WI38 (cell line): Measurements from ENCODE around the gene NMNAT3.

Experiments
- H3K4me3 ChIP-seq: 2 replicates; pipeline ENCODE4 v1.5.1; 2011; ENCODE audit warnings: low read depth, mild to moderate bottlenecking, control low read depth, low read length
- TF ChIP-seq, protein P1 (sequence below): IDR thresholded peaks from 2 replicates; pipeline ENCODE4 v1.5.1; 2012; ENCODE audit warnings: low read depth, mild to moderate bottlenecking, control low read depth, low read length

Gene NMNAT3

GRCh38 chr3:139528924-139529323 lies 148.8 kb downstream of the NMNAT3 start:
- TF ChIP-seq, protein P1, sequence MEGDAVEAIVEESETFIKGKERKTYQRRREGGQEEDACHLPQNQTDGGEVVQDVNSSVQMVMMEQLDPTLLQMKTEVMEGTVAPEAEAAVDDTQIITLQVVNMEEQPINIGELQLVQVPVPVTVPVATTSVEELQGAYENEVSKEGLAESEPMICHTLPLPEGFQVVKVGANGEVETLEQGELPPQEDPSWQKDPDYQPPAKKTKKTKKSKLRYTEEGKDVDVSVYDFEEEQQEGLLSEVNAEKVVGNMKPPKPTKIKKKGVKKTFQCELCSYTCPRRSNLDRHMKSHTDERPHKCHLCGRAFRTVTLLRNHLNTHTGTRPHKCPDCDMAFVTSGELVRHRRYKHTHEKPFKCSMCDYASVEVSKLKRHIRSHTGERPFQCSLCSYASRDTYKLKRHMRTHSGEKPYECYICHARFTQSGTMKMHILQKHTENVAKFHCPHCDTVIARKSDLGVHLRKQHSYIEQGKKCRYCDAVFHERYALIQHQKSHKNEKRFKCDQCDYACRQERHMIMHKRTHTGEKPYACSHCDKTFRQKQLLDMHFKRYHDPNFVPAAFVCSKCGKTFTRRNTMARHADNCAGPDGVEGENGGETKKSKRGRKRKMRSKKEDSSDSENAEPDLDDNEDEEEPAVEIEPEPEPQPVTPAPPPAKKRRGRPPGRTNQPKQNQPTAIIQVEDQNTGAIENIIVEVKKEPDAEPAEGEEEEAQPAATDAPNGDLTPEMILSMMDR = no peak
- no peak overlapping the region for H3K4me3 ChIP-seq

DNA sequence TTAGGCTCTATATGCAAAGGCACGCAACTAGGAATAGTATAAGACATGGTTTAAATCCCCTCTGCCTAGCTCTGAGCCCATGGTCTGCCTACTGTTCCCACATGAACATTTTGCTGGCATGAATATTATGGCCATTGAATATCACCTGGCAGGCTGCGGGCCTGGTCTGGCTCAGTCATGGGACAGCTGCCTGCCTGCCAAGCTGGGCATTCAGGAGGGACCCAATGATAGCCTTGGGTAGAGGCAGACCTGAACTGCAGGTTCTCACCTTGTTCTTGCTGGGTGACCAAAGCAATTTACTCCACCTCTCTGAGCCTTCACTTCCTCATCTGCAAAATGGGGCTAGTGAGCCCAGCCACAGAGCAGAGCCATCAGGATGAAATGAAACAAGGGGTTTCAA lies 149.5 kb downstream of the NMNAT3 start:
- no peak overlapping the region for H3K4me3 ChIP-seq
- TF ChIP-seq, protein P1 = no peak

GRCh38 chr3:139527265-139527664 lies 150.5 kb downstream of the NMNAT3 start:
- TF ChIP-seq, protein P1 = no peak
- H3K4me3 ChIP-seq = no peak overlapping the region

DNA sequence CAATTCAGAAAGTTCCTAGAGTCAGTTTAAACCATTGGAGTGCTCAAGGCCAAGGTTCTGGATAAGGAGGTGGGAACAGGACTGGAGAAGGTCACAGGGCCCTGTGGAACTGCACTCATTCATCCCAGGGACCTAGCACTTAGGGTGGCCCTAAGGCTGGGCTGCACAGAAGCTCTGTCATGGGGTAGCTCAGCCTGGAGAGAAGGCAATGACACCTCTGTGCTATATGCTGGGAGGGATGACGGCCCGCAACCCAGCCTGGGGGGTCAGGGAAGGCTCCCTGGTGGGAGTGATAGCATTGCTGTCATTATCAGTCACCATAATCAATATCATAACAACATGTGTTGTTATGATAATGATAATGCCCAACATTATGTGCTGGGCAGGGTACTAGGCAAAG lies 151.6 kb downstream of the NMNAT3 start:
- H3K4me3 ChIP-seq = no peak overlapping the region
- TF ChIP-seq, protein P1 = no peak

GRCh38 chr3:139524841-139525636 lies 152.7 kb downstream of the NMNAT3 start:
- H3K4me3 ChIP-seq = no peak overlapping the region
- TF ChIP-seq, protein P1 = no peak

- H3K4me3 ChIP-seq = no peak overlapping the region
- TF ChIP-seq, protein P1 = no peak
These were observed 154.1 kb downstream of the NMNAT3 start for GRCh38 chr3:139523718-139524117.

DNA sequence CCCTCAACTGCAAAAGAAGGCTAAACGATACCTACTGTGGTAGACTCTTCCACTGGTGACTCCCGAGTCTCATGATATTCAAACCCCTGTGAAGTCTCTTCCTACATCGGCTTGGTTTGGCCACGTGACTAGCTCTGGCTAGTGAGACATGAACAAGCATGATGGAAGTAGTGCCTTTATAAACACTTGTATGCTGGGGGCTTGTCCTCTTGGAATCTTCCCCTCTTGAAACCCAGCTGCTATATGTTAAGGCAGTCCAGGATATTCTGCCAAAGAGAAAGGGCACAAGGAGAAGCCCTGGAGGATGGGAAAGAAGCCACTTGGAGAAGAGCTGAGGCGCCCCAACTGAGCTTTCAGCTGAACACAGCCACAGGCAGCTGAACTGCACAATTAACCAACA lies 154.6 kb downstream of the NMNAT3 start:
- no peak overlapping the region for H3K4me3 ChIP-seq
- TF ChIP-seq, protein P1 = no peak
